GM04503 (cell line): ENCODE data around the gene PHC3.

Experiments used
- DNase-seq: peaks from one replicate; pipeline ENCODE4 v3.0.0-alpha.2; 2012; ENCODE audit warnings: low read depth

The PHC3 gene

GRCh38 chr3:170038434-170039110 is 143.0 kb downstream of the PHC3 start:
- DNase-seq, result no peak
